Ishikawa (cell line): ENCODE results near the gene HMX1.

Experiments used
- CEBPB ChIP-seq: IDR thresholded peaks from 2 replicates; pipeline ENCODE4 v1.6.1; 2012
- CREB1 ChIP-seq: IDR thresholded peaks from 2 replicates; pipeline ENCODE4 v1.6.1; 2012; ENCODE audit warnings: low read depth
- EGR1 ChIP-seq: IDR thresholded peaks from 2 replicates; pipeline ENCODE4 v1.6.1; 2012
- EP300 ChIP-seq: IDR thresholded peaks from 2 replicates; pipeline ENCODE4 v1.6.1; 2012; ENCODE audit warnings: borderline replicate concordance
- FOXM1 ChIP-seq: IDR thresholded peaks from 2 replicates; pipeline ENCODE4 v1.6.1; 2012; ENCODE audit warnings: low read depth, borderline replicate concordance
- MAX ChIP-seq: IDR thresholded peaks from 2 replicates; pipeline ENCODE4 v1.6.1; 2012
- NFIC ChIP-seq: IDR thresholded peaks from 2 replicates; pipeline ENCODE4 v1.6.1; 2012
- RAD21 ChIP-seq: IDR thresholded peaks from 2 replicates; pipeline ENCODE4 v1.6.1; 2012; ENCODE audit warnings: low read depth
- REST ChIP-seq: IDR thresholded peaks from 2 replicates; pipeline ENCODE4 v1.6.1; 2012; ENCODE audit warnings: low read depth, mild to moderate bottlenecking
- TAF1 ChIP-seq: IDR thresholded peaks from 2 replicates; pipeline ENCODE4 v1.6.1; 2012; ENCODE audit warnings: low read depth, mild to moderate bottlenecking
- TCF12 ChIP-seq: IDR thresholded peaks from 2 replicates; pipeline ENCODE4 v1.6.1; 2012; ENCODE audit warnings: low read depth
- TEAD4 ChIP-seq: IDR thresholded peaks from 2 replicates; pipeline ENCODE4 v1.6.1; 2012
- USF1 ChIP-seq: IDR thresholded peaks from 2 replicates; pipeline ENCODE4 v1.6.1; 2012
- YY1 ChIP-seq: IDR thresholded peaks from 2 replicates; pipeline ENCODE4 v1.6.1; 2012; ENCODE audit warnings: low read depth
- ZBTB7A ChIP-seq: IDR thresholded peaks from 2 replicates; pipeline ENCODE4 v1.6.1; 2012; ENCODE audit warnings: low read depth

The HMX1 gene

GRCh38 chr4:8915201-8916200 is 43.9 kb upstream of the HMX1 start:
- no peak for TF ChIP-seq REST
- TF ChIP-seq MAX: no peak
- no peak for TF ChIP-seq TCF12
- TF ChIP-seq EP300: no peak
- no peak for TF ChIP-seq YY1
- no peak for TF ChIP-seq CREB1
- TF ChIP-seq USF1: no peak
- TF ChIP-seq EGR1: no peak
- no peak for TF ChIP-seq ZBTB7A
- TF ChIP-seq RAD21: no peak
- no peak for TF ChIP-seq CEBPB
- no peak for TF ChIP-seq FOXM1
- TF ChIP-seq TAF1: no peak

GRCh38 chr4:8914461-8915171 is 43.0 kb upstream of the HMX1 start:
- TF ChIP-seq CEBPB (no peak), TCF12 (no peak), NFIC (no peak), MAX (no peak), USF1 (no peak), REST (no peak), YY1 (no peak), ZBTB7A (no peak), TEAD4 (no peak)

DNA sequence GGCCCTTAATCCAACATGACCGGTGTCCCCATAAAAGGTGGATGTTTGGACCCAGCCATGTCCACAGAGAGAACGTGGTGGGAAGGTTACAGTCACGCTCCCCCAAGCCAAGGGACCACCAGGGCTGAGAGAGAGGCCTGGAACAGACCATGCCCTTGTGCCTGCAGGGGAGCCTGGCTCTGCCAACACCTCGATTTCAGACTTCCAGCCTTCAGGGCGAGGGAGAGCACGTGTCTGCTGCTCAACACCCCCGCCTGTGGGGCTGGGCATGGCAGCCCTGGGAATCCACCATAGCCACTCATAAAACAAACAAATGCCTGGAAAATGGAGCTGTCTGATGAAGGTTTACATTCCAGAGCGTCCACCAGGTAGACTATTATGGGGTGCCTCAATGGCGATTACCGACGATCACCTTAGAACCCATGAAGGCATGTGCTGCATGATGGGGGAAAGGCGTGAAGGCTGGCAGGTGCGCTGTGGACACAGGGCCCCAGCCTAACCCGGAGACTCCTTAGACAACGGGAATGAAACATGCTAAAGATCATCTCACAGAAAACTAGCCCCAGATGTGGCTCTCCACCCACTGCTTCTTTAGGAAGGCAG is 42.3 kb upstream of the HMX1 start:
- no peak for TF ChIP-seq CREB1
- TF ChIP-seq EP300: no peak
- TF ChIP-seq RAD21: no peak
- no peak for TF ChIP-seq TCF12
- no peak for TF ChIP-seq TEAD4
- TF ChIP-seq ZBTB7A: no peak
- no peak for TF ChIP-seq NFIC
- no peak for TF ChIP-seq CEBPB
- TF ChIP-seq EGR1: no peak
- no peak for TF ChIP-seq TAF1
- TF ChIP-seq USF1: no peak
- no peak for TF ChIP-seq REST
- TF ChIP-seq MAX: no peak
- TF ChIP-seq YY1: no peak
- no peak for TF ChIP-seq FOXM1
